Effector memory CD8-positive, alpha-beta T cell (primary cell): ENCODE results near the gene POLR2H.

ENCODE experiments used
- ATAC-seq: fragments of 150-1000 bp; cut with Tn5 transposase; replicated peaks from 2 replicates; pipeline ENCODE4 v1.10.0; 2021; ENCODE audit warnings: mild to moderate bottlenecking, moderate library complexity
- DNase-seq, 3 experiments: peaks; one replicate each; pipeline ENCODE4 v3.0.0; 2021
- H3K27ac Mint-ChIP-seq, 2 donors: one replicate each; pipeline ENCODE4 v1.8.0; 2022; ENCODE audit warnings: mild to moderate bottlenecking in 2 of 2, mixed read lengths in 2 of 2, moderate library complexity in 2 of 2
- H3K27me3 Mint-ChIP-seq, 2 donors: one replicate each; pipeline ENCODE4 v1.8.0; 2022; ENCODE audit warnings: mixed read lengths in 2 of 2
- H3K36me3 Mint-ChIP-seq: one replicate; pipeline ENCODE4 v1.8.0; 2022; ENCODE audit warnings: mild to moderate bottlenecking, moderate library complexity, mixed read lengths; ENCODE audit not compliant: insufficient read depth
- H3K4me1 Mint-ChIP-seq, 2 donors: one replicate each; pipeline ENCODE4 v1.8.0; 2022; ENCODE audit warnings: low read depth in 2 of 2, mixed read lengths in 2 of 2
- H3K4me3 Mint-ChIP-seq, 2 donors: one replicate each; pipeline ENCODE4 v1.8.0; 2022; ENCODE audit warnings: mild to moderate bottlenecking in 2 of 2, mixed read lengths in 2 of 2, moderate library complexity in 2 of 2
- H3K9me3 Mint-ChIP-seq, 2 donors: one replicate each; pipeline ENCODE4 v1.8.0; 2022; ENCODE audit warnings: mixed read lengths in 2 of 2
- total RNA-seq, 9 experiments: gene quantifications; one replicate each; lab custom pipeline; 2026; lab: John Stamatoyannopoulos, UW

Gene POLR2H
- total RNA-seq: 26.4 to 87.1 (median 40.2) reads per million in 9 experiments

DNA sequence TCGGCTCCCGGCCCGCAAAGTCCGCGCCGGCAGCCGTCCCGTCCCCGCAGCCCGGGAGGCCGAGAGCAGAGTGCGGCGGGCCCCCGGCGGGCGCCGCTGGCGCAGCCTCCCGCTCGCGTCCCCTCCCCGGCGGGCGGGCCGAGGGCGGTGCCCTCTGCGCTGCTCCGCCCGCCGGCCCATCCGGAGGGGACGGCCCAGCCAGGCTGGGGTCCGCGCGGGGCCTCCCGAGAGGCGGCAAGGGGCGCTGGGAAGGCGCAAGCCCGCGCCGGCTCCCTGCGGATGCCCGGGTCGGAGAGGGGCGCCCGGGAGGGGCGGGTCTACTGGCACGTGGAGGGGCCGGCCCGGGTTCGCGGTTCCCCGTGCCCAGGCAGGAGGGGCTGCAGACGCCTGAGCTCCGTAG, at the start of gene POLR2H, which contains the start of gene CLCN2:
Gene POLR2H, plus strand, starts transcription at position 179 of the 400 bp plus-strand sequence. CDS start 1,783 bp downstream, outside the sequence.
Gene CLCN2, minus strand, starts transcription at position 74 of the 400 bp plus-strand sequence. CDS start 126 bp downstream, outside the sequence.
- DNase-seq (peak in 2 of 3 experiments; percentile 21 to 39), ATAC-seq (peak; percentile 23)
- Mint-ChIP-seq H3K36me3 (peaks cover 41% of the 10 kb centered on the region), H3K4me1 (peaks cover 19 to 20% of the 10 kb centered on the region in 2 donors), H3K27me3 (no peaks in the 10 kb centered on the region), H3K9me3 (no peaks in the 10 kb centered on the region), H3K27ac (peak within 1 kb of the TSS; percentile 87 to 95), H3K4me3 (peak within 1 kb of the TSS; percentile 89 to 99)

GRCh38 chr3:184314363-184314699, 47.2 kb upstream of the POLR2H start, which contains the start of gene EIF4G1:
EIF4G1 (plus strand) TSS chr3:184314606; CDS start chr3:184315797, 1,191 bp downstream.
- Mint-ChIP-seq H3K4me1 (peaks cover 29 to 34% of the 10 kb centered on the region in 2 donors), H3K27ac (peak within 1 kb of the TSS; percentile 77 to 93), H3K27me3 (no peaks in the 10 kb centered on the region), H3K9me3 (no peaks in the 10 kb centered on the region), H3K4me3 (peak within 1 kb of the TSS; percentile 75 to 81), H3K36me3 (peaks cover 43% of the 10 kb centered on the region)
- peak; percentile 82 for ATAC-seq
- DNase-seq: peak; percentile 86 to 92 (median 87)

DNA sequence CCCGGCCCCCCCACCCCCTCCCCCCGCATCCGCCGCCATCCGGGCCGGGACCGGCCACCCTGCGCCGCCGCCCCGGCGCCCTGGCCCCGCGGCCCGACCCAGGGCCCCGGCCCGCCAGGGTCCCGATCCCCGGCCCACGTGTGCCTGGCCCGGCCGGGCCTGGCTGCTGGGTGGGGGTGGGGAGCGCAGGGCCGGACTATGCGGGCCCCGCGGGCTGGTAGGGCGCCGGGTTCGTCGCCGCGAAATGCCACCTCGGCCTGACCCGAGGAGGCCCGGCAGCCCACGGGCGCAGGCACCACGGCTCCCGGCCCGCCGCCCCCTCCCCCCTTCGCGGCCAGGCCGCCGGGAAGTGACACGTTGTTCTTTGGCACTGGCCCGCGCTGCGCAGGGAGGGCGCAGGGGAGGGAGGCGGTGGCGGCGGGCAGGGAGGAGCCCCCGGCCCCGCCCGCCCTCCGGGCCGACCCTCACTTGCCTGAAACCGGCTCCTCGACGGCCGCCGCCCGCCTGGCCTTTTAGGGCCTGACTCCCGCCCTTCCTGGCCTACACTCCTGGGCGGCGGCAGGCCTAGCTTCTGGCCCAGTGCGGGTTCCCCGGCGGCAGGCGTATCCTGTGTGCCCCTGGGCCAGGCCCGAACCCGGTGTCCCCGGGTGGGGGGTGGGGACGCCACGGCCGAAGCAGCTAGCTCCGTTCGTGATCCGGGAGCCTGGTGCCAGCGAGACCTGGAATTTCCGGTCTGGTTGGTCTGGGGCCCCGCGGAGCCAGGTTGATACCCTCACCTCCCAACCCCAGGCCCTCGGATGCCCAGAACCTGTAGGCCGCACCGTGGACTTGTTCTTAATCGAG, 46.6 kb upstream of the POLR2H start:
- Mint-ChIP-seq H3K27me3 (no peaks in the 10 kb centered on the region), H3K9me3 (no peaks in the 10 kb centered on the region), H3K27ac (peak overlapping the region; percentile 77 to 93), H3K36me3 (peaks cover 46% of the 10 kb centered on the region), H3K4me1 (peaks cover 31 to 38% of the 10 kb centered on the region in 2 donors), H3K4me3 (peak overlapping the region; percentile 75 to 81)
- ATAC-seq (peak; percentile 71), DNase-seq (peak; percentile 68 to 74 (median 73))

DNA sequence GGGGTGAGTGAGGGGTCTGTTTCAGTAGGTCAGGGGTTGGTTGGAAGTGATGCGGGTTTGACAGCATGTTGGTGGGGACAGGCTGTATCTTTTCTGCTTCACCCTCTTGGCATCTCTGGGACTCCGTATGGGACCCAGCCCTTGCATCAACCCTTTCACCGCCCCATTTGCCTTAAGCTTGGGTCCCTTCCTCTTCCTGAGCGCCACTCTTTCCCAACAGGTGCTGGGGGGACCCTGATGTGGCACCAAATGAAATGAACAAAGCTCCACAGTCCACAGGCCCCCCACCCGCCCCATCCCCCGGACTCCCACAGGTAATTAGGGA, 46.0 kb upstream of the POLR2H start:
- H3K36me3 Mint-ChIP-seq: peaks cover 45% of the 10 kb centered on the region
- peak overlapping the region; percentile 63 to 71 for H3K4me3 Mint-ChIP-seq
- no peak for ATAC-seq

DNA sequence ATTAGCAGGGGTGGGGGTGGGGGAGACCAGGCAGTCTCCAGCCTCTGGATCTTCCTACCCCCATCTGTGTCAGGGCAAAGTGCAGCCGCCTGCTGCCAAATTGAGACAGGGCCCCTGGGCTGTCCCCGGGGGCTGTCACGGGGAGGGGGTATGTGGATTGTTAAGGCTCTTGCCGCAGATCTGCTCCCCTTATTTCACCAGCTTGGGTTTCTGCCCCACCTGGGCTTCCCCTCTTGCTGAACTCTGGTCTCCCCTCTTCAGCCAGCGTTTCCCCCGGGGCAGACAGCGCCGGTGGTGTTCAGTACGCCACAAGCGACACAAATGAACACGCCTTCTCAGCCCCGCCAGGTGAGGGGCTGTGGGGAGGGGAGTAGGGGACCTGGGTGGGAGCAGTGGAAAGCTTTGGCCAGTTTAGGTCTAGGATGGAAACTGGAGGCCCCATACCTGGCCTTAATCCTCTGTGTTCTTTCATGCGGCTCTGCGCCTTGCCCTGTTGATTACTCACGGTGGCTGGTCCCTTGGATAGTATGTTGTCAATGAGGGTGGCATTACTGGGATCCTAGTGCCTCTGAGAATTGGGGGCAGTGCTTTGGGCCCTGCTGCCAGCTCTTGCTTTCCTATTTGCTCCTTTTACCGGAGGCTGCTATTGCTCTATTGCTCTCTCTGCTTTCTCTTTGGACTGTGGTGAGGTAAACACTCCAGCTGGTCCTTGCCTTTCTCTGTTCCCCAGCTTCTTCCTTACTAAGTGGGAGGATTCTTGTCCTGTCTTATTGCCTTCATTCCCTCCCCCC, 45.4 kb upstream of the POLR2H start:
- Mint-ChIP-seq H3K27me3 (no peaks in the 10 kb centered on the region), H3K4me3 (peak overlapping the region; percentile 63 to 71), H3K9me3 (no peaks in the 10 kb centered on the region), H3K27ac (peak overlapping the region; percentile 77 to 93), H3K4me1 (peaks cover 31 to 38% of the 10 kb centered on the region in 2 donors), H3K36me3 (peaks cover 50% of the 10 kb centered on the region)
- peak in 1 of 3 experiments; percentile 23 for DNase-seq
- ATAC-seq: no peak

More for the DNA sequence above, 46.0 kb upstream of the POLR2H start:
- Mint-ChIP-seq H3K4me1 (peaks cover 31 to 38% of the 10 kb centered on the region in 2 donors), H3K27ac (peak overlapping the region; percentile 77 to 93), H3K27me3 (no peaks in the 10 kb centered on the region), H3K9me3 (no peaks in the 10 kb centered on the region)
- no peak for DNase-seq

GRCh38 chr3:184316792-184317191, 44.7 kb upstream of the POLR2H start:
- DNase-seq: no peak
- H3K27me3 Mint-ChIP-seq: no peaks in the 10 kb centered on the region
- peaks cover 56% of the 10 kb centered on the region for H3K36me3 Mint-ChIP-seq
- ATAC-seq: no peak
- no peaks in the 10 kb centered on the region for H3K9me3 Mint-ChIP-seq
- H3K27ac Mint-ChIP-seq: peak overlapping the region; percentile 77 to 93
- H3K4me1 Mint-ChIP-seq: peaks cover 34 to 38% of the 10 kb centered on the region in 2 donors
- peak overlapping the region; percentile 63 to 71 for H3K4me3 Mint-ChIP-seq

GRCh38 chr3:184317201-184317600, 44.3 kb upstream of the POLR2H start:
- no peaks in the 10 kb centered on the region for H3K27me3 Mint-ChIP-seq
- no peaks in the 10 kb centered on the region for H3K9me3 Mint-ChIP-seq
- ATAC-seq (no peak), DNase-seq (no peak)
- H3K36me3 Mint-ChIP-seq: peaks cover 60% of the 10 kb centered on the region
- peaks cover 34 to 38% of the 10 kb centered on the region in 2 donors for H3K4me1 Mint-ChIP-seq
- peak overlapping the region; percentile 20 to 93 for H3K27ac Mint-ChIP-seq
- peak overlapping the region in 1 of 2 donors; percentile 71 for H3K4me3 Mint-ChIP-seq

GRCh38 chr3:184320104-184320445, 41.4 kb upstream of the POLR2H start:
- Mint-ChIP-seq H3K9me3 (no peaks in the 10 kb centered on the region), H3K4me1 (peaks cover 36 to 37% of the 10 kb centered on the region in 2 donors), H3K36me3 (peaks cover 74% of the 10 kb centered on the region), H3K27ac (no peak overlapping the region), H3K27me3 (no peaks in the 10 kb centered on the region), H3K4me3 (no peak overlapping the region)
- DNase-seq: no peak
- no peak for ATAC-seq

DNA sequence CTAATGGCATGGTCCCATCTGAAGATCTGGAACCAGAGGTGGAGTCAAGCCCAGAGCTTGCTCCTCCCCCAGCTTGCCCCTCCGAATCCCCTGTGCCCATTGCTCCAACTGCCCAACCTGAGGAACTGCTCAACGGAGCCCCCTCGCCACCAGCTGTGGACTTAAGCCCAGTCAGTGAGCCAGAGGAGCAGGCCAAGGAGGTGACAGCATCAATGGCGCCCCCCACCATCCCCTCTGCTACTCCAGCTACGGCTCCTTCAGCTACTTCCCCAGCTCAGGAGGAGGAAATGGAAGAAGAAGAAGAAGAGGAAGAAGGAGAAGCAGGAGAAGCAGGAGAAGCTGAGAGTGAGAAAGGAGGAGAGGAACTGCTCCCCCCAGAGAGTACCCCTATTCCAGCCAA, 39.8 kb upstream of the POLR2H start:
- Mint-ChIP-seq H3K27ac (peak overlapping the region in 1 of 2 donors; percentile 57), H3K4me3 (no peak overlapping the region), H3K4me1 (peaks cover 25 to 28% of the 10 kb centered on the region in 2 donors), H3K27me3 (no peaks in the 10 kb centered on the region), H3K9me3 (no peaks in the 10 kb centered on the region), H3K36me3 (peaks cover 75% of the 10 kb centered on the region)
- no peak for DNase-seq
- ATAC-seq: no peak

DNA sequence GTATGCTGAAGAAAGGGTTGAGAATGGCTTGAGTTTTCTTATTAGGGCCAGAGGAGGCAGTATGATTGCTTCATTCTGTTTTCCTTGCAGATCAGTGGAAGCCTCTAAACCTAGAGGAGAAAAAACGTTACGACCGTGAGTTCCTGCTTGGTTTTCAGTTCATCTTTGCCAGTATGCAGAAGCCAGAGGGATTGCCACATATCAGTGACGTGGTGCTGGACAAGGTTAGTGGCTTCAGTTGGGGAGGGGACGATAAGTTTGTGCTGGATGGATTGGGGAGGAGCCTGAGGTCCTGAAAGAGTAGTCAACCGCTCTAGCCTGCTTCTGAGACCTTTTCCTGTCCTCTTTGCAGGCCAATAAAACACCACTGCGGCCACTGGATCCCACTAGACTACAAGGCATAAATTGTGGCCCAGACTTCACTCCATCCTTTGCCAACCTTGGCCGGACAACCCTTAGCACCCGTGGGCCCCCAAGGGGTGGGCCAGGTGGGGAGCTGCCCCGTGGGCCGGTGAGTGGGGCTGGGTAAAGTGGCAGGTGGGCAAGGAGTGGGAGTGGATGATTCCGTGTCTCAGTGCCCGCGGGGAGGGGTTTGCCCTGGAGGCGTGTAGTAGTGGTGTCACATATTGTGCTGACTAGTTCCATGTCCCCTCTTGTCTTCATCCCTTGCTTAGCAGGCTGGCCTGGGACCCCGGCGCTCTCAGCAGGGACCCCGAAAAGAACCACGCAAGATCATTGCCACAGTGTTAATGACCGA, 38.6 kb upstream of the POLR2H start:
- ATAC-seq (no peak), DNase-seq (no peak)
- peak overlapping the region in 1 of 2 donors; percentile 8 for H3K27ac Mint-ChIP-seq
- no peaks in the 10 kb centered on the region for H3K27me3 Mint-ChIP-seq
- no peak overlapping the region for H3K4me3 Mint-ChIP-seq
- peaks cover 14 to 16% of the 10 kb centered on the region in 2 donors for H3K4me1 Mint-ChIP-seq
- H3K9me3 Mint-ChIP-seq: no peaks in the 10 kb centered on the region
- H3K36me3 Mint-ChIP-seq: peaks cover 81% of the 10 kb centered on the region

- H3K27ac Mint-ChIP-seq: peak overlapping the region; percentile 8 to 49
- H3K4me1 Mint-ChIP-seq: peaks cover 12 to 16% of the 10 kb centered on the region in 2 donors
- DNase-seq (no peak), ATAC-seq (no peak)
- no peak overlapping the region for H3K4me3 Mint-ChIP-seq
- H3K27me3 Mint-ChIP-seq: no peaks in the 10 kb centered on the region
- peaks cover 86% of the 10 kb centered on the region for H3K36me3 Mint-ChIP-seq
- no peaks in the 10 kb centered on the region for H3K9me3 Mint-ChIP-seq
Observed at GRCh38 chr3:184323696-184324095, 37.8 kb upstream of the POLR2H start.

DNA sequence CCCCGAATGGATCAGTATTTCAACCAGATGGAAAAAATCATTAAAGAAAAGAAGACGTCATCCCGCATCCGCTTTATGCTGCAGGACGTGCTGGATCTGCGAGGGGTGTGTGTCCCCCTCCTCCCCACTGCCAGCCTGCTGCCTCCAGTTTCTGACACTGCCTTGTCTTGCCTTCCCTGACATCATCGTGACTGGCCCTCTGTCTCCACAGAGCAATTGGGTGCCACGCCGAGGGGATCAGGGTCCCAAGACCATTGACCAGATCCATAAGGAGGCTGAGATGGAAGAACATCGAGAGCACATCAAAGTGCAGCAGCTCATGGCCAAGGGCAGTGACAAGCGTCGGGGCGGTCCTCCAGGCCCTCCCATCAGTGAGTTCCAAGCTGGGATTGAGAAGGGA, 36.2 kb upstream of the POLR2H start:
- Mint-ChIP-seq H3K4me3 (no peak overlapping the region), H3K4me1 (peaks cover 3 to 13% of the 10 kb centered on the region in 2 donors), H3K9me3 (no peaks in the 10 kb centered on the region), H3K27ac (peak overlapping the region in 1 of 2 donors; percentile 30), H3K27me3 (no peaks in the 10 kb centered on the region), H3K36me3 (peaks cover 93% of the 10 kb centered on the region)
- DNase-seq: no peak
- ATAC-seq: no peak
